ENCODE data around the gene MLXIPL. TPM values are rescaled to one million over a fixed set of nuclear protein-coding genes. Genes with fewer than 3 reads are reported as not detected.

The MLXIPL gene
- total RNA-seq, 1 experiment from 2014 or later: 6.1 TPM

- no CpG with 5 or more reads among the region's 9 CpGs for WGBS (ENCODE audit: extremely low coverage, insufficient read length, low lambda C conversion rate)
- H3K23me2 ChIP-seq (ENCODE audit: insufficient read length, low read depth, low read length, poor library complexity, severe bottlenecking): no peaks in the 10 kb centered on the region
- Mint-ChIP-seq H3K27ac (no peak overlapping the region), H3K4me1 (peaks cover 2 to 22% of the 10 kb centered on the region in 2 experiments; a peak in 2 of 4 replicates), H3K4me3 (no peak overlapping the region), H3K36me3 (ENCODE audit: insufficient read depth in 1 of 3, low read depth in 3 of 3) (peaks cover 0 to 4% (median 0%) of the 10 kb centered on the region in 3 experiments; a peak in 3 of 7 replicates), H3K27me3 (ENCODE audit: low read depth) (peaks cover 53% of the 10 kb centered on the region), H3K9me3 (no peaks in the 10 kb centered on the region)
- no peaks in the 10 kb centered on the region for H3K9me3 ChIP-seq (ENCODE audit: control insufficient read depth, low read depth, low read length)
- H4K5ac ChIP-seq (ENCODE audit: insufficient read length, low read depth, low read length): no peak overlapping the region
- no peak overlapping the region for H3K4ac ChIP-seq (ENCODE audit: low read depth, low read length)
- H2BK15ac ChIP-seq (ENCODE audit: low read depth, low read length): no peak overlapping the region
- no peak overlapping the region for H2BK12ac ChIP-seq (ENCODE audit: insufficient read length, low read depth, low read length)
- H3T11ph ChIP-seq (ENCODE audit: low read length): no peak overlapping the region
- H3K27me3 ChIP-seq (ENCODE audit: insufficient read depth, low read length): no peaks in the 10 kb centered on the region; the same call in 1 of the 2 replicates
- TF ChIP-seq CTCF (conservative IDR thresholded peaks at IDR 0.05): no peak
- no peak overlapping the region for H2BK20ac ChIP-seq (ENCODE audit: low read depth, low read length, poor library complexity, severe bottlenecking)
- no peak overlapping the region for H4K8ac ChIP-seq (replicated peaks; ENCODE audit: insufficient read length, low read depth, low read length)
- no peak overlapping the region for H3K18ac ChIP-seq (ENCODE audit: insufficient read length, low read depth, low read length)
- H2AK5ac ChIP-seq (ENCODE audit: insufficient read length, low read length): no peak overlapping the region
- no peak overlapping the region for H2AFZ ChIP-seq (ENCODE audit: low read length)
- H3K9ac ChIP-seq (ENCODE audit: extremely low read depth, insufficient read length, low read length): no peak overlapping the region
- H3K4me2 ChIP-seq (ENCODE audit: insufficient read depth, insufficient read length, low read length): no peak overlapping the region
- no peak overlapping the region for H3K27ac ChIP-seq (ENCODE audit: insufficient read length, low read depth, low read length)
- no peak overlapping the region for H3K56ac ChIP-seq (ENCODE audit: insufficient read length, low read depth, low read length)
- no peak for DNase-seq
- no peak overlapping the region for H2BK120ac ChIP-seq (ENCODE audit: low read depth, low read length, poor library complexity, severe bottlenecking)
- H3K79me1 ChIP-seq (ENCODE audit: insufficient read depth, low read depth, low read length, poor library complexity, severe bottlenecking): no peaks in the 10 kb centered on the region
- no peaks in the 10 kb centered on the region for H3K79me2 ChIP-seq (ENCODE audit: insufficient read depth, low read length)
- no peak overlapping the region for H3K14ac ChIP-seq (ENCODE audit: insufficient read depth, low read length)
- H3K4me1 ChIP-seq (ENCODE audit: insufficient read depth, low read length): no peaks in the 10 kb centered on the region; the same call in 1 of the 2 replicates
- H3K23ac ChIP-seq (ENCODE audit: insufficient read length, low read depth, low read length): no peak overlapping the region
- no peak overlapping the region for H2BK5ac ChIP-seq (ENCODE audit: insufficient read length, low read length)
- no peaks in the 10 kb centered on the region for H4K20me1 ChIP-seq (ENCODE audit: control insufficient read depth, insufficient read depth, insufficient read length)
- H4K91ac ChIP-seq (ENCODE audit: insufficient read length, low read depth, low read length): no peak overlapping the region
These were observed 29.0 kb downstream of the MLXIPL start for GRCh38 chr7:73595358-73595757.

Measured in H9 (cell line).